Activated T-cell treated with anti-CD3 and anti-CD28 coated beads for 24 hours (primary cell): ENCODE data around the gene PDGFB.

Source experiments
- DNase-seq: peaks from one replicate; pipeline ENCODE4 v3.0.0-alpha.2; 2020; ENCODE audit warnings: low read depth

Gene PDGFB

GRCh38 chr22:39244496-39245129 lies at the start of gene PDGFB:
PDGFB (minus strand) TSS chr22:39244982; CDS start chr22:39243963, 1,019 bp downstream.
- DNase-seq, result no peak

DNA sequence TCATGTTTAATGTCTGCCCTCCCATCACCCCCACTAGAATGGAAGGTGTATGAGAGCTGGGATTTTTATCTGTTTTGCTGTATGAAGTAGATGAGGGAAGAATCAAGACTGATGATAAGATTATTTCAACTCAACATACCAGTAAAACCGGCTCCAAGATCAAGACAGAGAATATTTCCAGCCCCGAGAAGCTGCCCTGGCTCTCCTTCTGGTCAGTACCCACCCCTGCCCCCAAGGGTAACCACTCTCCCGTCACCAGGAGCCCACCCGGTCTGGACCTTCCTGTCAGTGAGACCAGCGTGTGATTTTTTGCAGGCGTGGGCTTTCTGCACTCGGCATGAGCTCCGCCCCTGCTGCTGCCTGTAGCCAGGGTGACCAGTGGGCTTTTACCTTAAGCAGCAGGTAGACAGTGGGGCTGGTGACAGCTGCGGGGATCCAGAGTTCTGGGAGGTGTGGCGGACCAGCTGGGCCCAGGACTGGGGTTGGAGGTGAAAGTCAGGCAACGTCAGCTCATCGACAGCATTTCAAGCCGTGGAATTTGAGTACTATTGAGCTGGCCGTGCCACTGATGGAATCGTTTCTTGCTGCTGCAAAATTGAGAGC lies 49.1 kb upstream of the PDGFB start:
- DNase-seq, result no peak

DNA sequence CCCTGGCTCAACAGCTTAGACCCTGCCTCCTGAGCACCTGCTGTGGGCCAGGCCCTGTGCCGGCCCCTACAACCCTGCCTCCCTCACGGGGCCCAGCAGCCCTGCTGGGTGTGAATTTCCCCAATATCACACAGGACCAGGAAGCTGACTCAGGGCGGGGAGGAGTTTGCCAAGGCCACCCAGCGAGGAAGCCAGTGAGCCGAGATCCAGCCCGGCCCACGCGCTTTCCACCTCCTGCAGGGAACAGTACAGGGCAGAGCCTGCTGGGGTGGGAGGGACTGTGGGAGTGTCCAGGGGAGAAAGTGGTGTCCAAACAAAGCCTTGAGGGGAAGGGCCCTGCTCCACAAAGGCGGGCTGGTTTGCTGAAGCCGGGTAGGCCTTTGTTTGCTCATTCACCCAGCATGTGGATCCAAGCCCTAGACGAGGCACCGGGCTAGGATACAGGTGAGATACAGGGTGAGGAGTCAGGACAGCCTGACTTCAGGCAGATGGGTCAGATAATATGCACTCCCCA lies 47.8 kb upstream of the PDGFB start:
- DNase-seq, result no peak

GRCh38 chr22:39292031-39292462 lies 47.3 kb upstream of the PDGFB start:
- no peak for DNase-seq

DNA sequence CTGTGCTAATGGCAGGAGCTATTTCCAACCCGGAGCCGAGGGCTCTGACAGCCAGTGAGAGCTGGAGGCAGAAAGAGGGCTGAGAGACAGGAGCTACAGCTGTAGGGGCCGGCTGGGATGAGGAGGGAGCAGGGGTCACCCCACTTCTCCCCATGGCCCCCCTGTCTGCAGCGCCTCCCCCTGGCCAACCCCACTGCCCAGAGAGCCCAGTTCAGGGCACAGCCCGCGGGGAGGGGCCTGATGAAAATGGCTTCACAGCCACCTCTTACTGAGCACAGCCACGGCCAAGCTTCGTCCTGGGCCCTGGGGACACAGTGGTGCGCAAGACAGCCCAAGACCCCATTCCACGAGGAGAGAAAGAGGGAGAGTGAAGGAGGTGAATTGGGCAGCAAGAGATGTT lies 46.7 kb upstream of the PDGFB start:
- DNase-seq, result no peak

- no peak for DNase-seq
Observed at GRCh38 chr22:39290724-39291161, 46.0 kb upstream of the PDGFB start.

DNA sequence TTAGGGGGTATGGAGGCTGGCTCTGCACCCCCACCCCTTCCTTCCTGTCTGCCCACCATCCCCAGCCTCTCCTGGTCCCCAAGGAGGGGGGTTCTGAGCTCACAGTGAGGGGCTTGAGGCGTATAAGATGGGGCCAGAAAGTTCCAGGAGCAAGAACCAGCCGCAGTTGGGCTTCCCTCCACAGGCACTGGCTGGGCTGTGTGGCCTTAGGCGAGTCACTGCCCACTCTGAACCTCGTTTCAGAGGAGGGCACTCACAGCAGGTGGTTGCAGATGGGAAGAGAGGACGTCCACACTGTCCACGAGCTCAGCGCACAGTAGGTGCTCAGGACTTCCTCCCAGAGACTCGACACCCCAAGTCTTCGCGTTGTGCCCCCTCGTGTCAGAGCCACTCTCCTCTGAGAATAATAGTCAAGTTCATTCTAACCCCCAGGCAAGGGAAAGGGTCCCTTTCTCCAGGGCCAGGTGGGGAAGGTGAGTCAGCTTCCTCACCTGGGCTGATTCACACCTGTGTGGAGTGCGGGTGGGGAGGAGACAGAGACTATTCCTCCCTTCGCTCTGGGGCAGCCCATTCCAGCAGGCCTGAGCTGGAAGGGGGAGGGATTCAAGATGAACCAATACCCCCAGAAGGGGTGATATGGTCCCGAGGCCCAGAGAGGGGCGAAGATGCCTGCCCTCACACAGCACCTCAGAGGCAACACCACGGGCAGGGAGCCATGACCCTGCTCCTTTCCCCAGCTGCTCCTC lies 45.4 kb upstream of the PDGFB start:
- DNase-seq, result no peak

DNA sequence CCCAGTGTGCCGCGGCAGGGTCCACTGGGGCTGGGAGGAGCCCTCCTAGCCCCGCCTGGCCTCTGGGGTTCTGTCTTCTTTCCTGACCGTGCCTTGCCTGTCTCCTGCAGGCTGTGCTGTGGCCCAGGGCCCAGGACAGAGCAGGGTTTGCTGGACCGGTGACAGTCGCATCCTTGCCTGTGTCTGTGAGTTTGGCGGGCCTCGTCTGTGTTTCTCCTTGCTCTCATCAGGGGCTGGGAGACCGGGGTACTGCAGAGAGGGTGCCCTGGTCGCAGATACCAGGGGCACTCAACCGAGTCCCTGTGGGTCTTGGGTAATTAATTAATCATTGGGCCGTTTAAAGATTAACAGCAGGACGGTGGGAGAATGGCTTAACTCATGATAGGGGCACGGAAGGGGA lies 44.8 kb upstream of the PDGFB start:
- DNase-seq, result no peak

- no peak for DNase-seq
Observed at GRCh38 chr22:39288135-39288898, 43.5 kb upstream of the PDGFB start.

DNA sequence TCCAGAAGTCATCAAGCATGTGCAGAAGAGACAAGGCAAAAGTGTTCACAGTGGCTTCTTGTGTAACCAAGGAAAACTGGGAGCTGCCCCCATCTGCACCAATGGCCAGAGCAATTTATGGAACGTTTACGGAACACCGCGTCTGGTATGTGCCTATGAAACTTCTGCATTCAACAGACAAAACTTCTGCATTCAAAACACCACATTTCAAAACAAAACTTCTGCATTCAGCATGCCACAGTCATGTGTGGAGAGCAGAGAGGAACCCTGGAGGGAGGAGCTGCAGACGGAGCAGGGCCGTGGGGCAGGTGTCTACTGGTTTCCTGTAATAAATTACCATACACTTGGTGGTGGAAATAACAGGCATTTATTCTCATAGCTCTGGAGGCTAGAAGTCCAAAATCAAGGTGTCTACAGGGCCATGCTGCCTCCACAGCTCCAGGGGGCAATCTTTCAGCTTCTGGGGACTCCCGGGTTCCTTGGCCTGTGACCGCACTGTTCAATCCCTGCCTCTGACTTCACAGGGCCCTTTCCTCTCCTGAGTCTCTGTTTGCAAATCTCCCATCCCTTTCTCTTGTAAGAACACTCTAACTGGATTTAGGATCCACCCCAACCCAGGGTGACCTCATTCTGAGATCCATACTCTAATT lies 42.4 kb upstream of the PDGFB start:
- DNase-seq, result no peak

DNA sequence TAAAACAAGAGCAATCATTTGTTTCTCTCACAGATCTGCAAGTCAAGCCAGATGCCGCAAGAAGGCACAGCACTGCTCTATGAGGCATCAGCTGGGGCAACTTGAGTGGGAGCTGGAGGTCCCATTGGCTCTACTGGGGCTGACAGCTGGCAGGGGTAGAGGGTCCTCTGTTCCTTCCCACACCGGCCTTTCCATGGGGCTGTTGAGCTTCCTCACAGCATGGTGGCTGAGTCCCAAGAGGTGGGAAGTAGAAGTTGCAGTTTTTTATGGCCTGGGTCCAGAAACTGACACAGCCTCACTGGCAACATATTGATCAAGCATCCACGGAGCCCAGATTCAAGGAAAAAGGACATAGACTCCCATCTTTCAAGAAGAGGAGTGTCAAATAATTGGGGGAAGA lies 40.2 kb upstream of the PDGFB start:
- DNase-seq, result no peak

GRCh38 chr22:39284142-39284980 lies 39.6 kb upstream of the PDGFB start:
- no peak for DNase-seq

DNA sequence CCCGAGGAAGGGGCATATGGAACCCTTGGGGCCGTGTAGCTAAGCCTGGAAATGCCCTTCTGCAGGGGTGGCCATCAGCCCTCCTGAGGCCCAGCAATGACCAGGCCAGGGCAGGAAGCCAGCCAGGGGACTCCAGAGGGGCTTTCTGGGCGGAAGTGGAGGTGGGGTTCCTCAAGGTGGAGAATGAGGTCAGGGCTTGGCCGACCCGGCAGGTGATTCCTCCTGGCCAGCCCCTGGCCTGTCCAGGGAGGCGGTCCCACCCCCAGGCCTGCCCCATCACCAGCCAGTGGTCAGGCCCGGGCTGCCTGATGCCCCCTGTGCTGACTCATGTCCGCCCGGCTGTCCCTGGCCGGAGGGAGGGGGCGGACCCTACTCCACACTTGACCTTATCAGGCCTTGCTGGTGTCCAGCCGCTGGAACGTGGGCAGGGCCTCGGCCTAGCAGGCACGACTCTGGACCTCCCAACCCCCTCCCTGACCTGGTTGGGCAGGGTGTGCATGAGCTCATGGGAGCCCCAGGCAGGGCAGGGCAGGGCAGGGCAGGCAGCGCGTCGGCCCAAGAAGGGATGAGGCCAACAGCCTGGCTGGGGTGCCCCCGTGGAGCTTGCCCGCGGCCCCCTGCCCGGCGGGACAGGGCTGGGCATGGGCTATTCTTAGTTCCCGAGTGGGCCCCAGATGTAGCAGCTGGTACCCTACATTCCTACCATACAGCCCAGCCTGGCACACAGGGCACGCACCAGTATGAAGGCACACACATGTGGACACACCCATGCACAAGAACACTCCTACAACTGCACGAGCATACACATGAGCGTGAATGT lies 38.8 kb upstream of the PDGFB start:
- no peak for DNase-seq

GRCh38 chr22:39282645-39283321 lies 38.0 kb upstream of the PDGFB start:
- no peak for DNase-seq

GRCh38 chr22:39281126-39281525 lies 36.3 kb upstream of the PDGFB start:
- DNase-seq, result no peak

DNA sequence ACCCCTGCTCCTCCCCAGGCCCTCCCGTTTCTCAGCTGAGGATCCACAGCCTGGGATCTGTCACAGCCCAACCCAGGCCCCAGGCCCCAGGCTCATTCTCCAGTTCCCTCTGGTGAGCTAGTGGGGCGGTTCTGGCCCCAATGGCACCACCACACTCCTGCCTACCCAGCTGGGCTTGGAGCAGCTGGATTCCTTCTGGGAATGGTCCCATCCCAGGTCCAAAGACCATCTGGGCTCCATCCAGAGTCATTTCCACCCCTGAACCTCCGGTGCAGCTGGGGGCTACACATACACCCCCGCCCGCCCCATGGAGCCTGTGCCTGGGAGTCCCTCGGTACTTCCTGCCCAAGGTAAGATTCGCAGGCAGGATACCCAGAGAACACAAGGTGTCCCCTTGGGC lies 35.5 kb upstream of the PDGFB start:
- no peak for DNase-seq

DNA sequence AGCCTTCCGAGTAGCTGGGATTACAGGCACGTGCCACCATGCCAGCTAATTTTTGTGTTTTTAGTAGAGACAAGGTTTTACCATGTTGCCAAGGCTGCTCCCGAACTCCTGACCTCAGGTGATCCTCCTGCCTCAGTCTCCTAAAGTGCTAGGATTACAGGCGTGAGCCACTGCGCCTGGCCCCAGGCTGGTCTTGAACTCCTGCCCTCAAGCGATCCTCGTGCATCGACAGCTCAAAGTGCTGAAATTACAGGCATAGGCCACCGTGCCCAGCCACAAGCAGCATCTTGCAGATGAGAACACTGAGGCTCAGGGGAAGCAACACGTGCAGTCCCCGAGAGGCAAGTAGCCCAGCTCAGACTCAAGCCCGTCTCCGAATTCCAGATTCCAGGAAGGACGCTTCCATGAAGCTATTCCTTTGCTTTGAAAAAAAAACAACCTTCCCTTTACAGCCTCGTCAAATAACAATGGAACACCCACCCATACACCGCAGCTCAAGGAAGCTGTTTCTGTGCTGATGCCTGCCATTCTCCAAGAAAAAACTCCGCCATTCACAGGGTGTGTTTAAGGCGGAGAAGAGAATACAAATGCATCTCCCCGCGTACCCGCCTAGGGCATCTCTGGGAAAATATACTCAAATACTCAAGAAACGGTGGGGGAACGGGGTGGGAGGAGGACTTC lies 34.5 kb upstream of the PDGFB start:
- DNase-seq, result no peak

GRCh38 chr22:39278040-39278439 lies 33.3 kb upstream of the PDGFB start:
- DNase-seq, result no peak

GRCh38 chr22:39277142-39277607 lies 32.4 kb upstream of the PDGFB start:
- DNase-seq, result no peak
